ENCODE results near the gene GET4.

GRCh38 chr7:869348-869747, 7.0 kb upstream of the GET4 start:
- TF ChIP-seq CTCF (IDR thresholded peaks at IDR 0.05; ENCODE audit: low read length) (no peak), EZH2phosphoT487 (IDR thresholded peaks at IDR 0.05; ENCODE audit: low read length) (no peak), EZH2 (optimal IDR thresholded peaks at IDR 0.05; ENCODE audit: low read depth, low read length) (no peak)
